ENCODE measurements around the gene AAGAB.
"Not testable (repeated sequence)": the region's sequence is repeated elsewhere in the genome, so short reads cannot be mapped to it uniquely, and the experiment has no call there.

AAGAB gene

DNA sequence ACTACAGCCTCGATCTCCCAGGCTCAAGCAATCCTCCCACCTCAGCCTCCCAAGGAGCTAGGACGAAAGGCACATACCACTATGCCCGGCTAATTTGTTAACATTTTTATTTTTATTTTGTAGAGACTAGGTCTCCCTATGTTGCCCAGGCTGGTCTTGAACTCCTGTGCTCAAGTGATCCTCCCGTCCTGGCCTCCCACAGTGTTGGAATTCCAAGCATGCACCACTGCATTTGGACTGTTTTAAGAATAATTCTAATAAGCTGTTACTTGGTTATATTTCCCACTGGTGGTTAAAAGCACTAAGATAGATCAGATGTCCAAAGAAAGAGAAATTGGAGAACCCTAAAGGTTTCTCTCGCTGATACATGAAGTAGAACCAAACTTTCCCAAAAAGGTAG is 3.1 kb downstream of the AAGAB start:
- Histone ChIP-seq H3K4me1 (ENCODE audit: insufficient read depth, low read length) (no peaks in the 10 kb centered on the region), H3K9me3 (ENCODE audit: insufficient read depth, low read depth, low read length) (no peaks in the 10 kb centered on the region), H3K9ac (ENCODE audit: low read depth, low read length) (no peak overlapping the region), H3K4me3 (ENCODE audit: low read length) (no peak overlapping the region), H3K27me3 (ENCODE audit: insufficient read depth, low read length) (peaks cover 8% of the 10 kb centered on the region; the same call in 1 of the 2 replicates), H3K27ac (ENCODE audit: low read depth, low read length) (no peak overlapping the region), H3K36me3 (ENCODE audit: insufficient read depth, low read length) (no peaks in the 10 kb centered on the region)
- 93% methylated on average over 5 of the region's 5 CpGs for WGBS

DNA sequence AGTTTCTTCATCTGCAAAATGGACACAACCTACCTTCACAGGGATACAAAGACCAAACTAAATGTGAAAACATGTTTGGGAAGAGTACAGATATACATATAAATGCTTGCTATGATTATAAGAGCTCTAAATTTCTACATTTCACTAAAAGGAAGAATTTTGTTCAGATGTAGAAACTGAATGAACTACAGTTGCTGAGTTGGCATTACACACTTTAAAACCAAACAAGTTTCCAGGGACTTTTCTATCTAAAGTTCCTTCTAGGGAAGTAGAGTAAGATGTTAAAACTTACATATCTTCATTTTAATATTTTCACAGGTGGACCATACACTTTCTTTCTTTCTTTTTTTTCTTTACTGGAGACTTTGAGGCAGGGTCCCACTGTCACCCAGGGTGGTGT is 4.6 kb downstream of the AAGAB start:
- Histone ChIP-seq H3K9ac (ENCODE audit: low read depth, low read length) (no peak overlapping the region), H3K9me3 (ENCODE audit: insufficient read depth, low read depth, low read length) (no peaks in the 10 kb centered on the region), H3K4me3 (ENCODE audit: low read length) (no peak overlapping the region), H3K27me3 (ENCODE audit: insufficient read depth, low read length) (no peaks in the 10 kb centered on the region), H3K4me1 (ENCODE audit: insufficient read depth, low read length) (no peaks in the 10 kb centered on the region), H3K36me3 (ENCODE audit: insufficient read depth, low read length) (no peaks in the 10 kb centered on the region), H3K27ac (ENCODE audit: low read depth, low read length) (no peak overlapping the region)

DNA sequence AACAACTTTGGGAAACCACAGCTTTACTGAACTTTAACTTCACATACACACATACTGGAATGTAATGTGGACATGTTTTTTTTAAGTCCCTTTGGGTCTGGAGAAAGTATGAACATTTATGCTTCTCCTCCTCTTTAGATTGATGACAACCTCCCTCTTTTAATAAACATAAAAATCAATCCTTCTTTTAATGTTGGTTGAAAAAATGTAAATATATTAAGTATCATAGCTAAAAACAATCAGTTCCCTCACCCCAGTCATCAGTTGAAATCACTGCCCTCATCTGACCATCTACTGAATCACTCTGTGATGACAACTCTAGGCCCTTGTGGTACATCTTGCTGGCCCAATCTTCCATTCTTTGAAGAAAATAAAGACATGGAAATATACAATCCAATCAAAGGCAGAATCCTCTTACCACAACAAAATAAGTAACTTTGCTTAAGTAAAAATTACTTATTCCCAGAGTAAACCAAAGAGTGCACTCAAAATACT is 6.4 kb downstream of the AAGAB start:
- Histone ChIP-seq H3K9ac (ENCODE audit: low read depth, low read length) (no peak overlapping the region), H3K27me3 (ENCODE audit: insufficient read depth, low read length) (no peaks in the 10 kb centered on the region), H3K4me3 (ENCODE audit: low read length) (no peak overlapping the region), H3K4me1 (ENCODE audit: insufficient read depth, low read length) (peaks cover 2% of the 10 kb centered on the region; the same call in 1 of the 2 replicates), H3K9me3 (ENCODE audit: insufficient read depth, low read depth, low read length) (no peaks in the 10 kb centered on the region), H3K27ac (ENCODE audit: low read depth, low read length) (no peak overlapping the region), H3K36me3 (ENCODE audit: insufficient read depth, low read length) (no peaks in the 10 kb centered on the region)

DNA sequence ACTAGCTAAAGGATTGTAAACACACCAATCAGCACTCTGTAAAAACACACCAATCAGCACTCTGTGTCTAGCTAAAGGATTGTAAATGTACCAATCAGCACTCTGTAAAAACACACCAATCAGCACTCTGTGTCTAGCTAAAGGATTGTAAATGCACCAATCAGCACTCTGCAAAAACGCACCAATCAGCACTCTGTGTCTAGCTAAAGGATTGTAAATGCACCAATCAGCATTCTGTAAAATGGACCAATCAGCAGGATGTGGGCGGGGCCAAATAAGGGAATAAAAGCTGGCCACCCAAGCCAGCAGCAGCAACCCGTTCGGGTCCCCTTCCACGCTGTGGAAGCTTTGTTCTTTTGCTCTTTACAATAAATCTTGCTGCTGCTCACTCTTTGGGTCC is 7.9 kb downstream of the AAGAB start:
- not testable (repeated sequence) for H3K27me3 ChIP-seq (ENCODE audit: insufficient read depth, low read length); H3K9me3 ChIP-seq (ENCODE audit: insufficient read depth, low read depth, low read length); H3K9ac ChIP-seq (ENCODE audit: low read depth, low read length); H3K36me3 ChIP-seq (ENCODE audit: insufficient read depth, low read length); H3K4me3 ChIP-seq (ENCODE audit: low read length); H3K27ac ChIP-seq (ENCODE audit: low read depth, low read length); H3K4me1 ChIP-seq (ENCODE audit: insufficient read depth, low read length)
- WGBS: 92% methylated on average over 5 of the region's 5 CpGs

DNA sequence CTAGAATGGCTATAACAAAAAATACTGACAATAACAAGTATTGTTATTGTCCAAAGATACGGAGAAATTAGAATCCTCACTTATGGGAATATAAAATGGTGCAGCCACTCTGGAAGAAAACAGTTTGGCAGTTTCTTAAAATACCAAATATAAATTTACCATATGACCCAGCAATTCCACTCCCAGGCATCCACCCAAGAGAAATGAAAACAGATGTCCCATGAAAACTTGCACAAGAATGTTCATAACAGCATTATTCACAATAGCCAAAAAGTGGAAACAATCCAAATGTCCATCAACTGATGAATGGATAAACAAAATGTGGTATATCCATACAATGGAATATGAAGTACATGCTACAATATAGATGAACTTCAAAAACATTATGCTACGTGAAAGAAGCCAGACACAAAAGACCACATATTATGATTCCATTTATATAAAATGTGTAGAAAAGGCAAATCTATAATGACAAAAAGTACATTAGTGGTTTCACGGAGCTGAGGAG is 9.4 kb downstream of the AAGAB start:
- Histone ChIP-seq H3K4me1 (ENCODE audit: insufficient read depth, low read length) (peaks cover 14% of the 10 kb centered on the region), H3K9ac (ENCODE audit: low read depth, low read length) (no peak overlapping the region), H3K27ac (ENCODE audit: low read depth, low read length) (no peak overlapping the region), H3K27me3 (ENCODE audit: insufficient read depth, low read length) (no peaks in the 10 kb centered on the region), H3K4me3 (ENCODE audit: low read length) (no peak overlapping the region), H3K36me3 (ENCODE audit: insufficient read depth, low read length) (no peaks in the 10 kb centered on the region), H3K9me3 (ENCODE audit: insufficient read depth, low read depth, low read length) (no peaks in the 10 kb centered on the region)
- WGBS: 90% methylated on average over 2 of the region's 3 CpGs

DNA sequence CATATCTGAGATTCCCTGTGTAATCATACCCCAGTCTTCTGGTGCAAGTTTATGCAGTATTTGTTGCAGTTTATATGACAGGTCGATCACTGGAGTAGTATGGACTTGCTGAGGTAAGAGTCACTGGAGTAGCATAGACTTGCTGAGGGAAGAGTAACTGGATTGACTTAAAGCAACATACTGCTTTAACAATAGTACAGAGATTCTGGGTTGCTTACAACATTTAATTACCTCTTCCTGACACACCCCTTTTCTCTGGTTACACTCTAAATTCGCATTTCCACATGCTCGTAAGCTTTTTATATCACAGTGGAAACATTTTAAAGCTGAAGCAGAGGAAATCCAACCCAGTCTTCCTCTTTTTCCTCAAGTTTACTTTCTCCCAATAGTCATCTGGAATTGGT is 11.8 kb downstream of the AAGAB start:
- H3K27me3 ChIP-seq (ENCODE audit: insufficient read depth, low read length): no peaks in the 10 kb centered on the region
- H3K4me3 ChIP-seq (ENCODE audit: low read length): no peak overlapping the region
- no peak overlapping the region for H3K9ac ChIP-seq (ENCODE audit: low read depth, low read length)
- H3K9me3 ChIP-seq (ENCODE audit: insufficient read depth, low read depth, low read length): no peaks in the 10 kb centered on the region
- H3K27ac ChIP-seq (ENCODE audit: low read depth, low read length): no peak overlapping the region
- H3K36me3 ChIP-seq (ENCODE audit: insufficient read depth, low read length): no peaks in the 10 kb centered on the region
- WGBS: 83% methylated on average over 3 of the region's 3 CpGs
- H3K4me1 ChIP-seq (ENCODE audit: insufficient read depth, low read length): peaks cover 14% of the 10 kb centered on the region

DNA sequence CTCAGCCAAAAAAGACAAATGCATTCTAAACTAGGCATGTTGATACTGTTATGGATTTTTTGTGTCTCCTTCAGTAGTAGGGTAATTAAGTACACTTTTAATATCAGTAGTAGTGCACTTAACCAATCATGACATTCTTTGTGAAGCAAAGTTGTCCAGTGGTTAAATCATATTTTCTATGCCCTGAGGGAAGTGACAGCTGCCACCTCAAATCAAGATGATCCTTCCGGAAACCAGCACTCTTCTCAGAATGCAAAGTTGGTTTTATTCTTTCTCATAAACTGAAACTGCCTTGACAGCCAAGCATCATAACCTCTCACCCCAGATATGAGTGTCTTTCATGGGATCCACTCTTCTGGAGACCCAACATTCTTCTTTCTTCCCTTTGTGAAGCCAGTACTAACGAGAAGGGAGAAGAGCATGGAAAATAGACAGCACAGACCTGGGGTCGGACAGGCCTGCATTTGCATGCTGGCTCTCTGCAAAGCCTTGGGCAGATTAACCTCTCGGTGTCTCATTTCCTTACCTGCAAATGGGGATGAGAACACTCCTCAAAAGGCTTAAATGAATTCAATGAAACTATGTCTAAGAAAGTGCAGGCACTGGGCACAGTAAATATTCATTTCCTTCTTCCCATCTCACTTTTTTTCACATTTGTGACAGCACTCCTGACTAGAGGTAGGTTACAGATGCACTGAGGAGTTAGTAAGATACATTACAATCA is 13.2 kb downstream of the AAGAB start:
- H3K9ac ChIP-seq (ENCODE audit: low read depth, low read length): no peak overlapping the region

DNA sequence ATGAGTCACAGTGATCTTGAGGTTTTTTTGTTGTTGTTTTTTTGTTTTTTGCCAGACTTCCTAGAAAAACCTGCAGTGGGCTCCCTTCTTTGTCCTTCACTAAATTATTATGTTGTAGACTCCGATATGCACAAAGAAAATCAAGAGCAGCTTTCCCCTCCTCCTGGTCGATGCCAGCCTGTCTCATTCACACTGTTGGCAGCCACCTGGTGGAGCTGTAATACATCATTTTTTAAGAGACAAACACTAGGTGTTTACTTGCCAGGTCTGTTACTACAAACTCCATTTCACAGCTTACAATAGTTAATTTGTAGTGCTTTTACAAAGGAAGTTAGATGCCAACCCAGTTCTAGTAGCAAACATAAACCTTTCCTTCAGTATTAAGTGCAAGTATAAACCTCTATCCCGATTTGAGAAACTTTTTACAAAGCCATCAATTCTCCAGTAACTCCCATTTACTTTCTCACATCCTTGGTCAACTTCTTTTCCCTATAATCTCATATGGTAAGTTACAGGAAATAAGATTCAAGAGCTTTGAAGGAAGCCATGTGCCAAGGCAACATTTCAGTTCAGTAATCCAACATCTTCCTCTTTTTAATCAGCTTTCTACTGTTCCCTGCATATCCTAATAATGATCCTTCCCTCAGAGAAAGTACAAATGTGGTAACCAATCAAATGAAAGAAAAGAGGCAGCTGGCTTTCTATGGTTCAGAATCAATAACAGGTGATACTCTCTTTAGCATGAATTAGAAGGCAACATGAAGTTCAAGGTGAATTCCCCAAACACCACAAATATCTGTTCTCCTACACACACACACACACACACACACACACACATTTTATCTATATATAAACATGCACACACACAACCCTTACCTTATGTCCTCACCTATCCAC is 14.0 kb downstream of the AAGAB start:
- Histone ChIP-seq H3K27me3 (ENCODE audit: insufficient read depth, low read length) (no peaks in the 10 kb centered on the region), H3K9me3 (ENCODE audit: insufficient read depth, low read depth, low read length) (no peaks in the 10 kb centered on the region), H3K4me1 (ENCODE audit: insufficient read depth, low read length) (peaks cover 14% of the 10 kb centered on the region), H3K9ac (ENCODE audit: low read depth, low read length) (no peak overlapping the region), H3K4me3 (ENCODE audit: low read length) (no peak overlapping the region), H3K36me3 (ENCODE audit: insufficient read depth, low read length) (peaks cover 3% of the 10 kb centered on the region; the same call in 1 of the 2 replicates), H3K27ac (ENCODE audit: low read depth, low read length) (no peak overlapping the region)
- WGBS: 79% methylated on average over 3 of the region's 3 CpGs

More for the DNA sequence above, 13.2 kb downstream of the AAGAB start:
- Histone ChIP-seq H3K4me1 (ENCODE audit: insufficient read depth, low read length) (peaks cover 14% of the 10 kb centered on the region), H3K9me3 (ENCODE audit: insufficient read depth, low read depth, low read length) (no peaks in the 10 kb centered on the region), H3K27me3 (ENCODE audit: insufficient read depth, low read length) (no peaks in the 10 kb centered on the region), H3K36me3 (ENCODE audit: insufficient read depth, low read length) (0 out of 2 replicates have a peak, but pooled peaks cover under 1% of the 10 kb centered on the region), H3K27ac (ENCODE audit: low read depth, low read length) (no peak overlapping the region), H3K4me3 (ENCODE audit: low read length) (no peak overlapping the region)
- WGBS: 67% methylated on average over 4 of the region's 4 CpGs

DNA sequence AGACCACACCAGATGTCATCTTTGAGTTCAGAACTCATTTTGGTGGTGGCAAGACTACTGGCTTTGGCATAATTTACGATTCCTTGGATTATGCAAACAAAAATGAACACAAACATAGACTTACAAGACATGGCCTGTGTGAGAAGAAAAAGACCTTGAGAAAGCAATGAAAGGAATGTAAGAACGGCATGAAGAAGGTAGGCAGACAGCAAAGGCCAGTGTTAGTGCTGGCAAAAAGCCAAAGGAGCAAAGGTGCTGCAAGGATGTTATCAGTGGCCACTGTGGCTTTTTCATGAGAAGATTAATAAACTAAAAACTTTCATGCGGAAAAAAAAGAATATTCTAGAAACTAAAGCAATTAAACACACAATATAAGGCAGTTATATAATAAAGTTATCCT is 21.9 kb downstream of the AAGAB start:
- Histone ChIP-seq H3K27me3 (ENCODE audit: insufficient read depth, low read length) (no peaks in the 10 kb centered on the region), H3K9me3 (ENCODE audit: insufficient read depth, low read depth, low read length) (no peaks in the 10 kb centered on the region), H3K9ac (ENCODE audit: low read depth, low read length) (no peak overlapping the region), H3K27ac (ENCODE audit: low read depth, low read length) (no peak overlapping the region), H3K36me3 (ENCODE audit: insufficient read depth, low read length) (peaks cover 51% of the 10 kb centered on the region), H3K4me3 (ENCODE audit: low read length) (no peak overlapping the region), H3K4me1 (ENCODE audit: insufficient read depth, low read length) (no peaks in the 10 kb centered on the region)
- 90% methylated on average over 2 of the region's 3 CpGs for WGBS

DNA sequence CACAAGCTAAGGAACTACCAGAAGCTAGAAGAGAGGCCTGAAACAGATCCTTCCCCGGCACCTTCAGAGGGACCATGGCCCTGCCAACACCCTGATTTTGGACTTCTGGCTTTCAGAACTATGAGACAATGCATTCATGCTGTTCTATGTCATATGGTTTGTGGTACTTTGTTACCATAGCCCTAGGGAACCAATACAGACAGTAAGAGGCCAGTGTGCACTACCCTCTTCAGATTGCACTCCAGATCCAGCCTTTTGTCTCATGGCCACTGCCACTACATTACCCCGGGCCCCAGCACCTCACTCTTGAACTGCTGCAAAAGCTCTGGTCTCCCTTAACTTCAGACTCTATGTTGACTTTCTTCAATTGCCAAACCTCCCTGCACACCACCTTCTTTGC is 24.0 kb downstream of the AAGAB start:
- Histone ChIP-seq H3K9me3 (ENCODE audit: insufficient read depth, low read depth, low read length) (no peaks in the 10 kb centered on the region), H3K4me1 (ENCODE audit: insufficient read depth, low read length) (no peaks in the 10 kb centered on the region), H3K27ac (ENCODE audit: low read depth, low read length) (no peak overlapping the region), H3K9ac (ENCODE audit: low read depth, low read length) (no peak overlapping the region), H3K27me3 (ENCODE audit: insufficient read depth, low read length) (no peaks in the 10 kb centered on the region), H3K4me3 (ENCODE audit: low read length) (no peak overlapping the region), H3K36me3 (ENCODE audit: insufficient read depth, low read length) (peaks cover 53% of the 10 kb centered on the region)
- 95% methylated on average over 2 of the region's 2 CpGs for WGBS

DNA sequence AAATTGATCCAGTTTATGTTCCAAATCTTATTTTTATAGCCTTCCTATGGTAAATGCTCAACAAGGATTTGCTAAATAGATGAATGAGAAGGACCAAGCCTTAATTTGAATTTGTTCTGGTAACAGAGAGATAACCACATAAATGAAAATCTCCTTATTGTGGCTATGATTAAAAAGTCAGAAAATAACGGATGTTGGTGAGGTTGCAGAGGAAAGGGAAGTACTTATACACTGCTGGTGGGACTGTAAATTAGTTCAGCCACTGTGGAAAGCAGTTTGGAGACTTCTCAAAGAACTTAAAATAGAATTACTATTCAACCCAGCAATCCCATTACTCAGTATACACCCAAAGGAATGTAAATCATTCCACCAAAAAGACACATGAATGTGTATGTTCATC is 26.2 kb downstream of the AAGAB start:
- Histone ChIP-seq H3K36me3 (ENCODE audit: insufficient read depth, low read length) (peaks cover 41% of the 10 kb centered on the region), H3K27ac (ENCODE audit: low read depth, low read length) (no peak overlapping the region), H3K27me3 (ENCODE audit: insufficient read depth, low read length) (no peaks in the 10 kb centered on the region), H3K4me1 (ENCODE audit: insufficient read depth, low read length) (no peaks in the 10 kb centered on the region), H3K9ac (ENCODE audit: low read depth, low read length) (no peak overlapping the region), H3K9me3 (ENCODE audit: insufficient read depth, low read depth, low read length) (no peaks in the 10 kb centered on the region), H3K4me3 (ENCODE audit: low read length) (no peak overlapping the region)
- 100% methylated on average over 1 of the region's 1 CpG for WGBS
